DMS53 treated with DMSO at 0.1 percent for 48 hours (cell line): ENCODE results near the gene DTNB.

ENCODE experiments used
- DNase-seq: peaks from one replicate; lab custom pipeline; 2025; ENCODE audit not compliant: unreplicated experiment; lab: John Stamatoyannopoulos, UW

DTNB gene

DNA sequence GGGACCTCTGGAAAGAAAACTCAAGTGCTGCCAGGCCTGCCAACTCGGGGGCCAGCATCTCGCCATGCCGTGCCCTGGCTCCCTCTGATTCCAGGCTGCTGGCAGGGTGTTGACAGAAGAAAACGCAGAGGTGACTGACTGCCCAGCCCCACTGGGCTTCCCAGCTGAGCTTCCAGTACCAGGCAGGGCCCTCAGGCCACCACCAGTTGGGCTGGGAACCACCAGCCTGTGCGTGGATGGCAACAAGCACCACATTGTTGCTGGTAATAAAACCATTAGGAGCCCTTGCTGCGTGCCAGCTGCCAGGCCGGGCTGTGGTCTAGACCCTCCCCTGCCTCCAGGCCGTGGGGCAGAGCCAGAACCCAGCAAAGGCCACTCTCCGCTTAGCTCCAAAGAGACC lies 340.8 kb downstream of the DTNB start:
- DNase-seq: no peak

GRCh38 chr2:25331686-25332365 lies 341.6 kb downstream of the DTNB start:
- DNase-seq: no peak

GRCh38 chr2:25330937-25331336 lies 342.4 kb downstream of the DTNB start:
- DNase-seq: no peak

GRCh38 chr2:25330273-25330672 lies 343.1 kb downstream of the DTNB start:
- DNase-seq: no peak

DNA sequence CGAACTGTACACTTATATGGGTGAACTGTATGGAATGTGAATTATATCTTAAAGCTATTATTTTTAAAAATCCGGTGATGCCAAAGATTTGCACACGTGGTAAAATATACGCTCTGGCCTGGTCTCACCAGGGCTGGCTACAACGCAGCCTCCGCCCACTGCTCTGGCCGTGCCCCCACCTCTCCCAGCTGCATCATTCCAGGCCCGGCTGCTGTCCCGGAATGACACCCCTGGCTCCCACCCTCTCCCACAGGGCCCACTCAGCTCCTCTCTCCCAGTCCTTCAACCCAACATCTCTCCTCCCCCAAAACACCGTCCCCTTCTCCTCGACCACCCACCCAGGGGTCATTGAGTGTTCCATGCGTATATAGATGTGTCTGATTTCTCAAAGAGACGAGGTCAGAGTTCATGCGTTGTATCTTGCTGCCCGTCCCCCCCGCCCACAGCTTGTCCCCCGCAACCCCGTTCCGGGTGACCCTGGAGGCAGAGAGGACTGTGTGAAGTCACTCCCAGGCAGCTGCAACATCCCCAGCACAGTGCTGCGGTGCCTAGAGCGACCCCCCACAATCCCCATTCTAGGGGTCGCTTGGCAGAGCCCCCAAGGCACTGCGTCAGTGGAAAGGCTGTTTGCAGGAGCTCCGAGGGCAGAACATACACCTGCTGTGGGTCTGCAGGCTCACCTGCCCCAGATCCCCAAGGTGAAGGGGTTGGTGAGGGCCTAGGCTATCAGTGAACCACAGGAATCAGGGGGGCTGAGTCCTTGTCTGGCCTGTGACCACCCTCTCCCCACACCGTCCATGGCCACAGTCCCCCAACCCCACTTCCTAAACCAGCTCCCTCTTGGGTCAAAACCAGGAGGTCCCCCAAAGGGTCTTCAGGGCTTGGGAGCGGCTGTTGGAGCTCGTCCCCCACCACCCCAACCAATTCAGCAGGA lies 345.0 kb downstream of the DTNB start:
- DNase-seq: no peak
